ENCODE data around the gene EIF2B5. TPM values are rescaled to one million over a fixed set of nuclear protein-coding genes. Genes with fewer than 3 reads are reported as not detected.

Gene EIF2B5
- 41.6 TPM for polyA plus RNA-seq (2013)

GRCh38 chr3:184135149-184135910 lies at the start of gene EIF2B5:
Gene EIF2B5, plus strand, starts transcription at chr3:184135358. Its CDS starts 28 bp downstream, at chr3:184135386.
- peaks cover 4 to 19% (median 8%) of the 10 kb centered on the region in 4 experiments for H3K36me3 ChIP-seq (ENCODE audit: control insufficient read depth in 4 of 4, insufficient read depth in 4 of 4, low read length in 3 of 4)

GRCh38 chr3:184085389-184085852 lies 49.7 kb upstream of the EIF2B5 start:
- H3K4me1 ChIP-seq (ENCODE audit: control extremely low read depth in 1 of 4, control insufficient read depth in 4 of 4, insufficient read depth in 4 of 4, low read length in 3 of 4): peaks cover 0 to 5% (median 1%) of the 10 kb centered on the region in 4 experiments
- no peak overlapping the region for H3K4me3 ChIP-seq (ENCODE audit: control insufficient read depth in 1 of 7, extremely low read depth in 1 of 7, insufficient read depth in 4 of 7, low read depth in 2 of 7, low read length in 6 of 7)
- no peak overlapping the region for H3K27ac ChIP-seq (ENCODE audit: insufficient read depth in 1 of 2, low read depth in 1 of 2, low read length in 2 of 2, poor library complexity in 1 of 2, severe bottlenecking in 2 of 2)
- WGBS (ENCODE audit: insufficient coverage): 72% methylated on average over 2 of the region's 3 CpGs
- H3K27me3 ChIP-seq (replicated peaks in 2 of 5; ENCODE audit: control insufficient read depth in 4 of 5, insufficient read depth in 5 of 5, low read length in 4 of 5): no peaks in the 10 kb centered on the region
- no peaks in the 10 kb centered on the region for H3K36me3 ChIP-seq (ENCODE audit: control insufficient read depth in 4 of 4, insufficient read depth in 4 of 4, low read length in 3 of 4)
- ChIA-PET POLR2A (no interaction called here), CTCF (interaction anchor here (1.1 to 1.5 kb wide), 2 partner anchors 16 to 19 kb away, joined by 3 to 4 read pairs; no protein-coding TSS in a partner anchor)
- H3K9me3 ChIP-seq (ENCODE audit: control extremely low read depth in 1 of 5, control insufficient read depth in 4 of 5, insufficient read depth in 2 of 5, low read depth in 1 of 5, low read length in 4 of 5): peaks cover 0 to 39% (median 15%) of the 10 kb centered on the region in 5 experiments
- DNase-seq: peak; percentile 68 to 93 (median 85)

More at GRCh38 chr3:184135149-184135910, at the start of gene EIF2B5:
- ChIA-PET POLR2A (interaction anchor here (0.6 to 1.0 kb wide), 3 partner anchors 15 to 106 kb away, joined by 3 read pairs; partner anchors contain the start of gene AP2M1), CTCF (interaction anchor here (0.8 to 2.7 kb wide), 12 partner anchors 9 to 243 kb away, joined by 3 to 8 read pairs (median 4); partner anchors contain the start of genes ABCC5 and HTR3E)
- H3K4me1 ChIP-seq (ENCODE audit: control extremely low read depth in 1 of 4, control insufficient read depth in 4 of 4, insufficient read depth in 4 of 4, low read length in 3 of 4): peaks cover 14 to 29% (median 21%) of the 10 kb centered on the region in 4 experiments
- H3K27me3 ChIP-seq (replicated peaks in 2 of 5; ENCODE audit: control insufficient read depth in 4 of 5, insufficient read depth in 5 of 5, low read length in 4 of 5): no peaks in the 10 kb centered on the region
- WGBS (ENCODE audit: insufficient coverage): under 1% methylated on average over 39 of the region's 56 CpGs
- no peaks in the 10 kb centered on the region for H3K9me3 ChIP-seq (ENCODE audit: control extremely low read depth in 1 of 5, control insufficient read depth in 4 of 5, insufficient read depth in 2 of 5, low read depth in 1 of 5, low read length in 4 of 5)
- peak within 1 kb of the TSS; percentile 56 to 92 for H3K27ac ChIP-seq (ENCODE audit: insufficient read depth in 1 of 2, low read depth in 1 of 2, low read length in 2 of 2, poor library complexity in 1 of 2, severe bottlenecking in 2 of 2)
- peak; percentile 95 to 96 (median 96) for DNase-seq
- H3K4me3 ChIP-seq (ENCODE audit: control insufficient read depth in 1 of 7, extremely low read depth in 1 of 7, insufficient read depth in 4 of 7, low read depth in 2 of 7, low read length in 6 of 7): peak within 1 kb of the TSS; percentile 78 to 99 (median 98)

GRCh38 chr3:184092199-184092598 lies 43.0 kb upstream of the EIF2B5 start:
- ChIA-PET POLR2A (no interaction called here), CTCF (no interaction called here)
- 100% methylated on average over 1 of the region's 3 CpGs for WGBS (ENCODE audit: insufficient coverage)
- H3K36me3 ChIP-seq (ENCODE audit: control insufficient read depth in 4 of 4, insufficient read depth in 4 of 4, low read length in 3 of 4): no peaks in the 10 kb centered on the region
- peak in 2 of 3 donors; percentile 14 to 16 for DNase-seq
- H3K4me1 ChIP-seq (ENCODE audit: control extremely low read depth in 1 of 4, control insufficient read depth in 4 of 4, insufficient read depth in 4 of 4, low read length in 3 of 4): no peaks in the 10 kb centered on the region
- no peak overlapping the region for H3K27ac ChIP-seq (ENCODE audit: insufficient read depth in 1 of 2, low read depth in 1 of 2, low read length in 2 of 2, poor library complexity in 1 of 2, severe bottlenecking in 2 of 2)
- peaks cover 3 to 18% (median 9%) of the 10 kb centered on the region in 5 experiments for H3K9me3 ChIP-seq (ENCODE audit: control extremely low read depth in 1 of 5, control insufficient read depth in 4 of 5, insufficient read depth in 2 of 5, low read depth in 1 of 5, low read length in 4 of 5)
- peaks cover 0 to under 1% (median 0%) of the 10 kb centered on the region in 5 experiments for H3K27me3 ChIP-seq (replicated peaks in 2 of 5; ENCODE audit: control insufficient read depth in 4 of 5, insufficient read depth in 5 of 5, low read length in 4 of 5)
- H3K4me3 ChIP-seq (ENCODE audit: control insufficient read depth in 1 of 7, extremely low read depth in 1 of 7, insufficient read depth in 4 of 7, low read depth in 2 of 7, low read length in 6 of 7): no peak overlapping the region

GRCh38 chr3:184096811-184097383 lies 38.3 kb upstream of the EIF2B5 start, which contains the start of gene HTR3E:
Gene HTR3E, plus strand, starts transcription at chr3:184097064. Its CDS starts 466 bp downstream, at chr3:184097530.
- no peak for DNase-seq
- no peaks in the 10 kb centered on the region for H3K36me3 ChIP-seq (ENCODE audit: control insufficient read depth in 4 of 4, insufficient read depth in 4 of 4, low read length in 3 of 4)
- WGBS (ENCODE audit: insufficient coverage): 92% methylated on average over 6 of the region's 7 CpGs
- peaks cover 0 to 2% (median 0%) of the 10 kb centered on the region in 5 experiments for H3K27me3 ChIP-seq (replicated peaks in 2 of 5; ENCODE audit: control insufficient read depth in 4 of 5, insufficient read depth in 5 of 5, low read length in 4 of 5)
- peaks cover 3 to 11% (median 6%) of the 10 kb centered on the region in 5 experiments for H3K9me3 ChIP-seq (ENCODE audit: control extremely low read depth in 1 of 5, control insufficient read depth in 4 of 5, insufficient read depth in 2 of 5, low read depth in 1 of 5, low read length in 4 of 5)
- H3K4me1 ChIP-seq (ENCODE audit: control extremely low read depth in 1 of 4, control insufficient read depth in 4 of 4, insufficient read depth in 4 of 4, low read length in 3 of 4): no peaks in the 10 kb centered on the region
- H3K27ac ChIP-seq (ENCODE audit: insufficient read depth in 1 of 2, low read depth in 1 of 2, low read length in 2 of 2, poor library complexity in 1 of 2, severe bottlenecking in 2 of 2): no peak within 1 kb of the TSS
- H3K4me3 ChIP-seq (ENCODE audit: control insufficient read depth in 1 of 7, extremely low read depth in 1 of 7, insufficient read depth in 4 of 7, low read depth in 2 of 7, low read length in 6 of 7): no peak within 1 kb of the TSS
- CTCF ChIA-PET: interaction anchor here (0.8 kb wide), 1 partner anchor 39 kb away, joined by 3 read pairs; the partner anchor contains the start of gene EIF2B5
- POLR2A ChIA-PET: no interaction called here

- 94% methylated on average over 6 of the region's 6 CpGs for WGBS (ENCODE audit: insufficient coverage)
- no peak for DNase-seq
- Histone ChIP-seq H3K4me1 (ENCODE audit: control extremely low read depth in 1 of 4, control insufficient read depth in 4 of 4, insufficient read depth in 4 of 4, low read length in 3 of 4) (no peaks in the 10 kb centered on the region), H3K4me3 (ENCODE audit: control insufficient read depth in 1 of 7, extremely low read depth in 1 of 7, insufficient read depth in 4 of 7, low read depth in 2 of 7, low read length in 6 of 7) (no peak overlapping the region), H3K36me3 (ENCODE audit: control insufficient read depth in 4 of 4, insufficient read depth in 4 of 4, low read length in 3 of 4) (no peaks in the 10 kb centered on the region), H3K27ac (ENCODE audit: insufficient read depth in 1 of 2, low read depth in 1 of 2, low read length in 2 of 2, poor library complexity in 1 of 2, severe bottlenecking in 2 of 2) (no peak overlapping the region), H3K9me3 (ENCODE audit: control extremely low read depth in 1 of 5, control insufficient read depth in 4 of 5, insufficient read depth in 2 of 5, low read depth in 1 of 5, low read length in 4 of 5) (peaks cover under 1 to 4% (median 2%) of the 10 kb centered on the region in 5 experiments), H3K27me3 (replicated peaks in 2 of 5; ENCODE audit: control insufficient read depth in 4 of 5, insufficient read depth in 5 of 5, low read length in 4 of 5) (peaks cover 0 to 2% (median 0%) of the 10 kb centered on the region in 5 experiments)
- POLR2A ChIA-PET: no interaction called here
- CTCF ChIA-PET: no interaction called here
Measured at GRCh38 chr3:184097556-184097955, 37.6 kb upstream of the EIF2B5 start.

- H3K27ac ChIP-seq (ENCODE audit: insufficient read depth in 1 of 2, low read depth in 1 of 2, low read length in 2 of 2, poor library complexity in 1 of 2, severe bottlenecking in 2 of 2): no peak overlapping the region
- POLR2A ChIA-PET: no interaction called here
- peaks cover 0 to 6% (median 0%) of the 10 kb centered on the region in 5 experiments for H3K27me3 ChIP-seq (replicated peaks in 2 of 5; ENCODE audit: control insufficient read depth in 4 of 5, insufficient read depth in 5 of 5, low read length in 4 of 5)
- H3K4me1 ChIP-seq (ENCODE audit: control extremely low read depth in 1 of 4, control insufficient read depth in 4 of 4, insufficient read depth in 4 of 4, low read length in 3 of 4): no peaks in the 10 kb centered on the region
- H3K9me3 ChIP-seq (ENCODE audit: control extremely low read depth in 1 of 5, control insufficient read depth in 4 of 5, insufficient read depth in 2 of 5, low read depth in 1 of 5, low read length in 4 of 5): peaks cover 0 to 2% (median 0%) of the 10 kb centered on the region in 5 experiments
- CTCF ChIA-PET: interaction anchor here (1.3 kb wide), 1 partner anchor 14 kb away, joined by 3 read pairs; no protein-coding TSS in a partner anchor
- no peaks in the 10 kb centered on the region for H3K36me3 ChIP-seq (ENCODE audit: control insufficient read depth in 4 of 4, insufficient read depth in 4 of 4, low read length in 3 of 4)
- peak in 1 of 3 donors; percentile 8 for DNase-seq
- H3K4me3 ChIP-seq (ENCODE audit: control insufficient read depth in 1 of 7, extremely low read depth in 1 of 7, insufficient read depth in 4 of 7, low read depth in 2 of 7, low read length in 6 of 7): no peak overlapping the region
- 84% methylated on average over 22 of the region's 24 CpGs for WGBS (ENCODE audit: insufficient coverage)
Measured at GRCh38 chr3:184099806-184100686, 35.1 kb upstream of the EIF2B5 start.
